NCI-H146 (cell line): Measurements from ENCODE around the gene CRELD2.

Experiments
- DNase-seq: peaks from one replicate; lab custom pipeline; 2025; lab: John Stamatoyannopoulos, UW

Gene CRELD2

GRCh38 chr22:49945042-49945794, 26.8 kb downstream of the CRELD2 start:
- peak; percentile 36 for DNase-seq

- peak; percentile 69 for DNase-seq
Measured at GRCh38 chr22:49946612-49947295, 28.3 kb downstream of the CRELD2 start.

GRCh38 chr22:49947296-49947622, 28.8 kb downstream of the CRELD2 start:
- DNase-seq: no peak

GRCh38 chr22:49948116-49948957, 29.9 kb downstream of the CRELD2 start:
- DNase-seq: no peak

- no peak for DNase-seq
Measured at GRCh38 chr22:49948958-49949913, 30.8 kb downstream of the CRELD2 start.

- DNase-seq: no peak
Measured at GRCh38 chr22:49949914-49950292, 31.5 kb downstream of the CRELD2 start.

- no peak for DNase-seq
Measured at GRCh38 chr22:49950396-49950994, 32.1 kb downstream of the CRELD2 start.

- no peak for DNase-seq
Measured at GRCh38 chr22:49951000-49951677, 32.7 kb downstream of the CRELD2 start.

GRCh38 chr22:49951678-49951985, 33.2 kb downstream of the CRELD2 start:
- no peak for DNase-seq

- DNase-seq: no peak
Measured at GRCh38 chr22:49951986-49952896, 33.8 kb downstream of the CRELD2 start.

GRCh38 chr22:49953027-49953679, 34.7 kb downstream of the CRELD2 start:
- DNase-seq: peak; percentile 75

- no peak for DNase-seq
Measured at GRCh38 chr22:49953680-49954344, 35.4 kb downstream of the CRELD2 start.

- no peak for DNase-seq
Measured at GRCh38 chr22:49954354-49954753, 35.9 kb downstream of the CRELD2 start.

- no peak for DNase-seq
Measured at GRCh38 chr22:49954991-49955580, 36.7 kb downstream of the CRELD2 start.

GRCh38 chr22:49955581-49956417, 37.4 kb downstream of the CRELD2 start:
- no peak for DNase-seq

GRCh38 chr22:49956418-49956770, 38.0 kb downstream of the CRELD2 start:
- no peak for DNase-seq
